GM18519 (cell line): ENCODE data around the gene MXRA8.
"Not testable (repeated sequence)": the region's sequence is repeated elsewhere in the genome, so short reads cannot be mapped to it uniquely, and the experiment has no call there.

Experiments
- ATAC-seq: cut with Tn5 transposase; IDR thresholded peaks from one replicate; pipeline ENCODE4 v1.9.1; 2021; ENCODE audit warnings: mild to moderate bottlenecking, moderate library complexity; ENCODE audit not compliant: unreplicated experiment, low FRiP score

MXRA8 gene

DNA sequence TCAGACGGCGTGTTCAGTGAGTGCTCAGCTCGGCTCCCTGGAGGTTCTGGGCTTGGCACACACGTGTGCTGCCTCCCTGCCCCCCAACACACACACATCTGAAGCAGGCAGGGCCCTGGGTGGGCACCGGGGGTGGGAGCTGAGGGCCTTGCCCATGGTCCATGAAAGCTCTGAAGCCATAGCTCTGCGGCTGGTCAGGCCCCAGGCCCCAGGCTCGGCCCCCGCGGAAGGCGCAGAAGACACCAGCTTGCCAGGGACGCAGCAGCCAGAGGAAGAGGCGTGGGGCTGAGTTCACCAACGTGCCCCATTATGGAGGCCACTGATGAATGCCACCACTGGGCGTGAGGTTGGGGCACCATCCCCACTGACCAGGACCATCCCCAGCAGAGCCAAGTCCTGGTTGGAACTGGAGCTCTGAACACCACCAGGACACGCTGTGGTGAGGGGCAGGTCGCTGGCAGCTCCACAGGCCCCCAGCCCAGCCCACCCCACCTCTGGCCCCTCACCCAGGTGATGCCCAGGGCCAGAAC, 12.5 kb upstream of the MXRA8 start:
- ATAC-seq, result no peak

DNA sequence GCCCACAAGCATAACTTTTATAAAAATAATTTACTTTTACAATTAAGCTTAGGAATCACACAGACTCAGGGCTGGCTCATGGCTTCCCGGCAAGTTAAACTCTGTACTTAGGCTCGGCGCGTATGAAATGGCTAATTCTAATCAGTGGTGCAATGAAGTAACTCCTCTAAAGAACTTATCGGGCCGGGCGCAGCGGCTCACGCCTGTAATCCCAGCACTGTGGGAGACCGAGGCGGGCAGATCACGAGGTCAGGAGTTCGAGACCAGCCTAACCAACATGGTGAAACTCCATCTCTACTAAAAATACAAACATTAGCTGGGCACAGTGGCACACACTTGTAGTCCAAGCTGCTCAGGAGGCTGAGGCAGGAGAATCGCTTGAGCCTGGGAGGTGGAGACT, 11.7 kb upstream of the MXRA8 start:
- ATAC-seq, result not testable (repeated sequence)

DNA sequence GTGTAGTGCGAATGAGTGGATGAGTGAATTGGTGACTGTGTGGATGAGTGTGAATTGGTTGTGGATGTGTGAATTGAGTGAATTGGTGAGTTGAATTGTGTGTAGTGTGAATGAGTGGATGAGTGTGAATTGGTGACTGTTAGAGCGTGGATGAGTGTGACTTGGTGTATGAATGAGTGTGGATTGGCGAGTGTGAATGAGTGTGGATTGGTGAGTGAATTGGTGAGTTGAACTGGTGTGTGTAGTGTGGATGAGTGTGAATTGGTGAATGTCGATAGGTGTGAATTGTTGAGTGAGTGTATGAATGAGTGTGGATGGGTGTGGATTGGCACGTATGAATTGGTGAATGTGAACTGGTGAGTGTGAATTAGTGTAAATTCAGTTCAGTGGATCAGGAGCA, 9.0 kb upstream of the MXRA8 start:
- ATAC-seq, result no peak

DNA sequence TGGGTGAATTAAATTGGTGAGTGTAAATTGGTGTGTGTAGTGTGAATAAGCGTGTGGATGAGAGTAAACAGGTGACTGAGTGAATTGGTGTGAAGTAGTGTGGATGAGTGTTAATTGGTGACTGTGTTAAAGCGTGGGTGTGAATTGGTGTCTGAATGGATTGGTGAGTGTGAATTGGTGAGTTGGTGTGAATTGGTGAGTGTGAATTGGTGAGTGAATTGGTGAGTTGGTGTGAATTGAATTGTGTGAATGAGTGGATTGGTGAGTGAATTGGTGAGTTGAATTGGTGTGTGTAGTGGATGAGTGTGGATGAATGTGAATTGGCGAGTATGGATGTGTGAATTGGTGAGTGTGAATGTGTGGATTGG, 8.3 kb upstream of the MXRA8 start:
- no peak for ATAC-seq

DNA sequence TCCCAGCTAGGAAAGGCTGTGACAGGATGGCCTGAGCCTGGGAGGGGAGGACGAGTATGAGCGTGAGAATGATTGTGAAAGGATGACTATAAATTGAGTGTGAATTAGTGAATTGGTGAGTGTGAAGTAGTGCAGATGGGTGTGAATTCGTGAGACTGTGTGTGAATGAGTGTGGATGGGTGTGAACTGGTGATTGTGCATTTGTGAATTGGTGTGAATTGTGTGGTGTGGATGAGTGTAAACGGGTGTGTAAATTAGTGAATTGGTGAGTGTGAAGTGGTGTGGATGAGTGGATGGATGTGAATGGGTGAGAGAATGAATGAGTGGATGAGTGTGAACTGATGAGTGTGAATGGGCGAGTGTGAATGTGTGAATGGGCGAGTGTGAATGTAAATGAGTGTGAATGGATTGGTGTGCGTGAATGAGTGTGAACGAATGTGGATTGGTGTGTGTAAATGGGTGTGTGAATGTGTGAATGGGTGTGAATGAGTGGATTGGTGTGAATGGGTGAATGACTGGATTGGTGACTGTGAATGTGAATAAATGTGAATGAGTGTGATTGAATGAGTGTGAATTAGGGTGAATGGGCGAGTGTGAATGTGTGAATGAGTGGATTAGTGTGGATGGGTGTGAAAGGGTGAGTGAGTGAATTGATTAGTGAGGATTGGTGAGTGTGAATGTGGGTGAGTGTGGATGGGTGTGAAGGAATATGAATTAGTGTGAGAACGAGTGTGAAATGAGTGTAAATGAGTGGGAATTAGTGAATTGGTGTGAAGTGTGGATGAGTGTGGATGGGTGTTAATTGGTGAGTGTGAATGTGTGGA, 7.7 kb upstream of the MXRA8 start:
- no peak for ATAC-seq

DNA sequence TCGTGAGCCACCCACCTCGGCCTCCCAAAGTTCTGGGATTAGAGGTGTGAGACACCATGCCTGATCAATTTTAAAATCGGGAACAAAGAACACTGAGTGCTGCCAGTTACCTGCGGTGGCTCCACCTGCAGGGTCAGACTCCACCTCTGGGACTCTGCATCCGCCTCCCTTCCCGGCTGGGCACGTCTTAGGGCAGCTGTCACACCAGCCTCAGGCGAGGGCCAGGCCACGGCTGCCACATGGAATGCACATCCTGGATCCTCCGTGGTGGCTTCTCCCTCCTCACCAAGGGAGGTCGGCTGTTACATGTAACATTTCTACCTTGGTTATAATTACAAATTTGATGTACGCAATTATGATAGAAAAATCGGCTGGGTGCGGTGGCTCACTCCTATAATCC, 5.9 kb upstream of the MXRA8 start:
- ATAC-seq, result no peak

DNA sequence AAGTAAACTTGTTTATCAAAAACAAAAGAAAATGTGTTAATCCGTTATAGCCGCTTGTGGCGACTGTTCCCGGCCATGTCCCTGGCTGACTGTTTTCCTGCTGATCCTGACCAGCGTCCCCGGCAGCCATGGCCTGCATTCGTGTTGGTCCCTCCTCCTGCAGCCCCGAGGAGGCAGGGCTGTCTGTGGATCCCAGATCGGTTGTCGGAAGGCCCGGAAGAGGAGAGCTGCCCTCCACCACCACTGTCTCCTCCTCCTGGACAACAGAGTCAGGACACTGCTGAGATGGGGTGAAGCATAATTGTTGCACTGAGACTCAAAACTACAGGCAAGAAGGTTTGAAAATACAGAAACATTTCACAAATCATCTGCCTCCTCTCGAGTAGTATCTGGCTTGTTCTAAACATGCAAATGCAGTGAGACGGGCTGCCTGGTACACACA, 3.6 kb upstream of the MXRA8 start:
- ATAC-seq, result no peak

DNA sequence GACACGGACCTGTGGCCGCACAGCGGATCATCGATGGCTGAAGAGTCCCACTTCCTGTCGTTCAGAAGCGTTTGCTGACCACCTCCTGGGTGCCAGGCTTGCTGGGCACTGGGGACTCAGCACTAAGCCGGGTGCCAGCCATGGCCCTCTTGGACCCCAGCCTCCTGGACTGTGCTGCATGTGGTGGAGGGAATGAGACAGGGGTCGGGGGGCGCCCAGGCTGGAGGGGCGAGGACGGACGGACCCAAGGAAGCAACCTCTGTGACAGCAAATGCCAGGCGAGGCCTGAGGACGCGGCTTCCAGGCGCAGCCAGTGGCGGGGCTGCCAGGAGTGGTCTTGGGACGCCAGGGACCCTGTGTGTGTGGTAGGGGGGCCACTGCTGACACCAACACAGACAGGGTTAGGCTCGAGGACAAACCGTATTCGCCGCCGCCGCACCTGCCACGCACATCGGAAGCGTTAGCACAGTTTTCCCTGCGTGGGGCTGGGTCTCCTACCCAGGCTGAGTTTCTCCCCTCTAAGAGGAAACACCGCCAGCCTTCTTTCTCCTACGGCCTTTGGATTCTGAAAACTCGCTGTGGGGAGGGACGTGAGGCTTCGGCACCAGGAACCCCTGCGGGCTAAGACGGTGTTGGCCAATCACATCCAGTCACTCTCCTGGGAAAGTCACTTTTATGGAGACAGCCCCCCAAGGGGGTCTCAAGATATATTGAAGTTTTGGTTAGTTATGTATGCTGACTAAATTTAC, 3.1 kb upstream of the MXRA8 start:
- ATAC-seq, result no peak

DNA sequence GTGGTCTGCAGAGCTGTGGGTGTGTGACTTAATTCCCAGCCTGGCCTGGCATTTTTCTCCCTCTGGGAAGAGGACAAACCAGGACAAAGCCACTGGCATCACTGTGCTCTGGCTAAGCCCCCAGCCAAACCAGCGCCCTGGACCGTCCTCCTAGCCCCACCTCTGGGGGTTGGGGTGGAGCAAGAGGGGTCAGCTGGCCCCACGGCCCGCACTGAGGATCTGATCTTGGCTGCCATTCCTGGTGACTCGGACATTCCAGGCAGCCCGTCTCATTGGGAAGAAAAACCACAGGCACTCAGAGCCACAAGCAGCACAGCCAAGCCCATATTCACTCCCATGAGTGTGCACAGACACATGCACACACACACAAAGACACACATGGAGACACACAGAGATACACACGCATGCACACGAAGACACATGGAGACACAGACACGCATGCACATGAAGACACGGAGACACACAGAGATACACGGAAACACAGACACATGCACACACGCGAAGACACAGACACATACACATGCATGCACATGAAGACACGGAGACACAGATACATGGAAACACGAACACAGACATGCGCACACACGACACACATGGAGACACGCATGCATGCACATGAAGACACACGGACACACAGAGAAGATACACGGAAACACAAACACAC, 2.3 kb upstream of the MXRA8 start:
- ATAC-seq, result no peak

DNA sequence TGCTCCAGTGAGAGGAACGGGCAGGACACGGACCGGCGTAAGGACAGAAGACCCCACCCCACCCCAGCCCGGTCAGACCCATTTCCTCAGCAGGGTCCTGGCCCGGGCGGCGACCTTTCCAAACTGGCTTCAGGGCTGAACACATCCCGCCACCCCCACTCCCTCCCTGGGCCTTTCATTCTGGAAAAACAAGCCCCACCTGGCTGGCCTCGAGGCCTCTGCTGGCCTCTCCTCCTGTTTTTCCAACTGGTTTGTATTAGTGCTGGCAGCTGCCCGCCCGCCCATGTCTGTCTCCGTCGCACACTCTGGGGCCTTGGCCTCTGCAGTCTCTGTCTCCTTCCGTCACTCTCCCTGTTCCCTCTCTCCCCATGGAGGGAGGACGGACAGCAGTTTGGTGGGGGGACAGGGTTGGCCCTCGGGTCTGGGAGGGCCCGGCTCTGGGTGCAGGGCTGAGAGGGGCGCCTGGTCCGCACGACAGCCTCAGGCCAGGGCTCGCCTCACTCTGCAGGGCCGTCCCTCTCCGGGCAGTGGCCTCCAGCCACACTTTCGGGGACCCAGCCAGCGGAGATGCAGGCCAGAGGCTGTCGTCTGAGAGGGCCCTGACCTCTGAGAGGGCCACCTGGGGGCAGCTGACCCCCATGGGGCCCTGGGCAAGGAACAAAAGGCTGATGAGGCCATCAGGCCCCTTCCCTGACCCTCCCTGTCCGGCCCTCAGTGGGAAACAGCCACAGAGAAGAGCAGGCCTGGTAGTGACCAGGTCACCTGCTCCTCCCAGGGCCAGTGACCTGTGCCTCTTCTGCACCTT, 1.5 kb upstream of the MXRA8 start:
- no peak for ATAC-seq

DNA sequence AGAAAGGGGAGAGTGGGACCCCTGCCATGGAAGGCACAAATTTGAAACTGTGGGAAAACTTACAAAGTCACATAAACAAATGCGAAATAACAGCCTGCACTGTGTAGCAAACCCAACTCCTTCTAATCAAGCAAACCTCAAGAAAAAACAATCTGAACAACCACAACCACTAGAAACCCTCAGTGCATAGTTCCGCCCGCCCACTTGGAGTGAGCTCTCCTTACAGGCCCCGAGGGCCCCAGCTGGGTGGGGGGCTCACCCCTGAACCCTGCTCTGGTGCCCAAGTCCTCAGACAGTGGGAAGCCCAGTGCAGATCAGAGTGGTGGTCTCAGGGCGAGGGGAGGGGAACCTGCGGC, 931 bp upstream of the MXRA8 start:
- ATAC-seq, result no peak

DNA sequence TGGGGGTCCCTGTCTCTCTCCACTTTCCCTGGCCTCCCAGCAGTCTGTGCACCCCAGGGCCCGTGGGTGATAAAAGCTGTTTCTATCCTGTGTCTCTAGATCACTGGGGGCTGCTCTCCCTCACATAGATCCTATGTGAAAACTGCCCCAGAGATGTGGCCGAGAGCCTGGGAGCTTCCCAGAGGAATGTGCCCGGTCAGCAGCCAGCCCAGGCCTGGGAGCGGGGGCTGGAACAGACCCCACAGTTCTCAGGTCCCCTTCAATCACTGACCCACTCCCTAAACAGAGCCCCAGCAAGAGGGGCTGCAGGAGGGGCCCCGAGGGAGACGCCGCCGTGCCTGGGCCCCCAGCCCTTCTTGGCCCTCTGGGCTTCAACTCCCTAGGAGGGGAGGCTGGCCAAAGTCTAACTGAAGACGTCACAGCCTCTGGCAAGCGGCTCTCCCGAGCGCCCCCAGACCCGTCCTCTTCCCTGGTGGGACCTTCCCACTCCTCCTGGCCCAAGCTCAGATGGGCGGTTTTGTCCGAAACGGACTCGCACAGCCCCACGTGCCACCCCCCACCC, 403 bp downstream of the MXRA8 start:
- no peak for ATAC-seq

DNA sequence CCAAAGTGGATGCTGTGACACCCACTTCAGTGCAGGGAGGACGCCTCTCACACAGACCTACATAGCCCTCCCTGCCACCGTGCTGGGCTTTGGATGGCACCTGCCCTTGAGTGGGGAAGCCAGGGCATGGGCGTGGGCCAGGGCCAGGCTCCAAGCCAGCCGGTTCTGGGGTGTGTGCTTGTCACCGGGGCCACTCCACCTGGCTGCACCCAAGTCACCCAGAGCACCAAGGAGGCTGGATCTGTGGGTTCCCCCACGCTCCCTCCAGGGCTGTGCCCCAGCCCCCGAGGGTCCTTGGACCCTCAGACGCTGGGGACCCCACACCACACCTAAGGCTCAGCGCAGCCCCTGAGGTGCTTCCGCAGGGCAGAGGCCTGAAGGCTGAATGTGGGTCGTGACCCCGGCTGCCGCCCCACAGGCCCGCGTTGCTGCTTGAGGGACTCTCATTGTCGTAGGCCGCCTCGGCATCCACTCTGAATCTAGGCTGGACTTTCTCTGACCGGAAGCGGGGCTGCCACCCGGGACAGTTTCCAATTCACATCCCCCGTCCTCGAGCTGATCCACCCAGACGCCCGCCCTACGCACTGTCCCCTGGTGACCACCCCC, 1.5 kb downstream of the MXRA8 start:
- ATAC-seq, result no peak

DNA sequence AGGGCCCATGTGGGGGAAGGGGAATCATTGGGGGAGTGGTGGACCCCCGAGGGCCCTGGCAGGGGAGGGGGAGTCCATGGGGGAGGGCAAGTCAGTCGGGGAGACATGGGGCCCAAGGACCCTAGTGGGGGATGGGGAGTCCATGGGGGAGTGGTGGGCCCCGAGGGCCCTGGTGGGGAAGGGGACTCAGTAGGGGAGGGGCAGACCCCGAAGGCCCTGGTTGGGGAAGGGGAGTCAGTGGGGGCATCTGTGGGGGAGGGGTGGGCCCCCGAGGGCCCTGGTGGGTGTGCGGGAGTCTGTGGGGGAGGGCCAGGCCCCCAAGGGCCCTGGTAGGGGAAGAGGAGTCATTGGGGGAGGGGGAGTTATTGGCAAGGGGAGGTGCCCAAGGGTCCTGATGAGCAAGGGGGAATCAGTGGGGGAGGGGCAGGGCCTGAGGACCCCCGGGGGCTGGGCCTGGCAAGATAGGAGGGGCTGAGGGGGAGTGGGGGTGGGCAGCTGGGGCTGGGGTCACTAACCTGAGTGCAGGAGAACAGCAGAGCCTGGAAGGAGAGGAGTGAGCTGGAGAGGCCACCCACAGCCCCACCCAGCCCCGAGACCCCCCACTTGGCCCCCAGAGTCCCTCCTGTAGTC, 2.1 kb downstream of the MXRA8 start:
- ATAC-seq, result no peak

DNA sequence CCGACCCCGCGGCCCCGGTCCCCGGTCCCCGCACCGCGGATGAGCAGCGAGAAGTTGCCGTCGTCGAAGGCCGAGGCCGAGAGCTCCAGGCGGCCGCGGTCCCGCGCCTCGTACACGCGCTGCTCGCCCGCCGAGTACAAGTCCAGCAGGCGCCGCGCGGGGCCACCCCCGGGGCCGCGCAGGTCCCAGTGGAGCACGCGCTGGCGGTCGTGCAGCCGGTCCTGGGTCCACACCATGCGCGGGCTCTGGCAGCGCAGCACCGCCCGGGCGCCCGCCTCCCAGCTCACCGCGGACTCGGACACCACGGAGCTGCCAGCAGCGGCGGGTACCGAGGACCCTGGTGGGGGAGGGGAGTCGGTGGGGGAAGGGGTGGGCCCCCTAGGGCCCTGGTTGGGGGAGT, 2.9 kb downstream of the MXRA8 start:
- ATAC-seq, result no peak

DNA sequence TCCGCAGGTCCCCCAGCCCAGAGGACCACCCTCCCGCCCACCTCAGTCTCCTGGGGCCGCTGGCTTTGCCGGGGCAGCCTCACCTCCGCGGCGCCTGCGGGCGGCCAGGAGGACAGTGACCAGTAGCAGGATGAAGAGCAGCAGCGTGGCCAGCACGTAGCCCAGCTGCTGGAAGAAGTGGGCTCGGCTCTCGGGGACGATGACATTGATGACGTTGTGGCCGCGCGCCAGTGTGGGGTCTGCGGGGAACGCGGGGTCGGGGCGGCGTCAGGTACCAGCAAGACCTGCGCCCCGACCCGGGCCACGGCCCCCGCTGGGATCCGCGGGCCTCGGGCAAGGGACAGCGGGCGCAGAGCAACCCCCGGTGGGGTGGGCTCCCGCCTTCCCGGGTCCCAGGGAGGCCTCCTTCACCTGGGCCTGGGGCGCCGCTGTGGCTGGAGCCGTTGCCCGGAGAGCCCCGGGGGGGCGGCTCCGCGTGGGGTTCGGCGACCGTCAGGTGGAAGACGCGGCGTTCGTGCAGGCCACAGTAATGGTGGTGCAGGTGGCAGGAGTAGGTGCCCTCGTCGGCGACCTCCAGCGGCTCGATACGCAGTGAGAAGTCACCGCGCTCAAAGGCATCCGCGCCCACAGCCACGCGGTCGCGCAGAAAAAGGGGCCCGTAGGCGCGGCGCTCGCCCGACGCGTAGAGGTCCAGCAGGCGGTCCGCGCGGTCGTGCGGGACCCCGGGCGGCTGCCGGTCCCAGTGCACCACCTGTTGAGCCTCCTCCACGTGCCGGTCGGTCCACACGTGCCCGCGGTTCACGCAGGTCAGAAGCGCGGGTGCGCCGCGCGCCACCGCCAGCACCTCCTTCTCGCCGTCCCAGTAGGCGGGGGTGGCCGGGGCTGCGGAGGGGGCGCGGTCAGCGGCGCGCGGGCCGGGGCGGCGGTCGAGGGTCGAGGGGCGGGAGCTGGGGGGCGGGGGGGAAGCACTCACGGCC, 3.8 kb downstream of the MXRA8 start:
- ATAC-seq, result no peak

DNA sequence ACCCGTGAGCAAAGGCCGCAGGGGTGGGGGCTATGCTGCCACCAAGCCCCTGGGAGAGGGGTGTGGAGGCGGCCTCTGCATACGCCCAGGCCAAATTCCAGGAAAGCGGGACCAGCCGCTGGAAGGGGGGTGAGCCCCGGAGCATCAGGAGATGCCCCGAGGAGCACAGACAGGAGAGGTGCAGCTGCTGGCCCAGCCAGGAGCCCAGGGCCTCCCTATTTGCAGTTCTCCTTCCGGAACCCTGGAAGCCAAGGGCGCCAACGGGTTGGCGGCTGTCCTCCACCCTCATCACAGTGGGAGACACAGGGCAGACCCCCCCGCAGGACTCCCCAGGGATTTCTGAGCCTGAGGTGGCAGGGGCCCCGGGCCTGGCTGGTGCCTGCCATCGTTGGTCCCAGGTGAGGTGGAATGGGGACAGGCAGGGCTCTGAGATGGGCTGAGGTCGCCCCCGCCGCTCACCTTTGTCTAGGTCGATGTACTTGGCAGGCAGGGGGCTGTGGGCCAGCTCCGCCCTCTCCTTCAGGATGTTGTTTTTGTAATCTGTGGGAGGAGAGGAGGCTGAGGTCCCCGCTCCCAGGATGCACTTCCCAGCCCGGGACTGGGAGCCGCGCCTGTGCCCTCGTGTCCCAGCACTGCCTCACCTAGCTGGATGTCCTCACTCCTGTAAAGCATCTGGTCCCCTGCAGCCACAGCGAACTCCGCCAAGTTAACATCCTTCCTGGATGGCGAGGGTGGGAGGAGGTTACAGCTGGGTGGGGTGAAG, 4.8 kb downstream of the MXRA8 start:
- no peak for ATAC-seq
